Stromal cell of bone marrow (primary cell): ENCODE data around the gene TRPM1.

Experiments used
- DNase-seq: peaks from one replicate; pipeline ENCODE4 v3.0.0-alpha.2; 2012; ENCODE audit warnings: low read depth

Gene TRPM1

GRCh38 chr15:31082771-31083369 lies 18.7 kb downstream of the TRPM1 start:
- no peak for DNase-seq

GRCh38 chr15:31081588-31082250 lies 19.8 kb downstream of the TRPM1 start:
- DNase-seq: no peak

GRCh38 chr15:31081056-31081455 lies 20.5 kb downstream of the TRPM1 start:
- DNase-seq: no peak

GRCh38 chr15:31080591-31081014 lies 20.9 kb downstream of the TRPM1 start:
- DNase-seq: no peak

GRCh38 chr15:31079519-31079918 lies 22.0 kb downstream of the TRPM1 start:
- DNase-seq: no peak

GRCh38 chr15:31078471-31078870 lies 23.1 kb downstream of the TRPM1 start:
- no peak for DNase-seq

- DNase-seq: no peak
Observed at GRCh38 chr15:31077941-31078340, 23.6 kb downstream of the TRPM1 start.

- no peak for DNase-seq
Observed at GRCh38 chr15:31077181-31077580, 24.3 kb downstream of the TRPM1 start.

GRCh38 chr15:31074321-31074720 lies 27.2 kb downstream of the TRPM1 start:
- no peak for DNase-seq

- DNase-seq: no peak
Observed at GRCh38 chr15:31070867-31071266, 30.7 kb downstream of the TRPM1 start.

- peak; percentile 20 for DNase-seq
Observed at GRCh38 chr15:31069360-31070000, 32.0 kb downstream of the TRPM1 start.

- no peak for DNase-seq
Observed at GRCh38 chr15:31067890-31068603, 33.5 kb downstream of the TRPM1 start.

- DNase-seq: no peak
Observed at GRCh38 chr15:31065824-31066223, 35.7 kb downstream of the TRPM1 start.

- DNase-seq: no peak
Observed at GRCh38 chr15:31062911-31063310, 38.6 kb downstream of the TRPM1 start.

- DNase-seq: no peak
Observed at GRCh38 chr15:31062310-31062847, 39.1 kb downstream of the TRPM1 start.

- no peak for DNase-seq
Observed at GRCh38 chr15:31060429-31061140, 40.9 kb downstream of the TRPM1 start.

- DNase-seq: no peak
Observed at GRCh38 chr15:31058236-31058962, 43.1 kb downstream of the TRPM1 start.

- no peak for DNase-seq
Observed at GRCh38 chr15:31051496-31052080, 49.9 kb downstream of the TRPM1 start.

- DNase-seq: no peak
Observed at GRCh38 chr15:31050953-31051352, 50.6 kb downstream of the TRPM1 start.

- DNase-seq: no peak
Observed at GRCh38 chr15:31049682-31050615, 51.6 kb downstream of the TRPM1 start.
